ENCODE data around the gene PSMG4.
"Not testable (repeated sequence)": the region's sequence is repeated elsewhere in the genome, so short reads cannot be mapped to it uniquely, and the experiment has no call there.

PSMG4 gene

GRCh38 chr6:3242768-3243167 is 16.0 kb upstream of the PSMG4 start:
- DNase-seq (ENCODE audit: low read depth in 1 of 2, low spot score in 1 of 2), result no peak
- TF ChIP-seq POLR2AphosphoS5 (IDR thresholded peaks at IDR 0.05; ENCODE audit: low read depth), result no peak
- TF ChIP-seq, protein P1, sequence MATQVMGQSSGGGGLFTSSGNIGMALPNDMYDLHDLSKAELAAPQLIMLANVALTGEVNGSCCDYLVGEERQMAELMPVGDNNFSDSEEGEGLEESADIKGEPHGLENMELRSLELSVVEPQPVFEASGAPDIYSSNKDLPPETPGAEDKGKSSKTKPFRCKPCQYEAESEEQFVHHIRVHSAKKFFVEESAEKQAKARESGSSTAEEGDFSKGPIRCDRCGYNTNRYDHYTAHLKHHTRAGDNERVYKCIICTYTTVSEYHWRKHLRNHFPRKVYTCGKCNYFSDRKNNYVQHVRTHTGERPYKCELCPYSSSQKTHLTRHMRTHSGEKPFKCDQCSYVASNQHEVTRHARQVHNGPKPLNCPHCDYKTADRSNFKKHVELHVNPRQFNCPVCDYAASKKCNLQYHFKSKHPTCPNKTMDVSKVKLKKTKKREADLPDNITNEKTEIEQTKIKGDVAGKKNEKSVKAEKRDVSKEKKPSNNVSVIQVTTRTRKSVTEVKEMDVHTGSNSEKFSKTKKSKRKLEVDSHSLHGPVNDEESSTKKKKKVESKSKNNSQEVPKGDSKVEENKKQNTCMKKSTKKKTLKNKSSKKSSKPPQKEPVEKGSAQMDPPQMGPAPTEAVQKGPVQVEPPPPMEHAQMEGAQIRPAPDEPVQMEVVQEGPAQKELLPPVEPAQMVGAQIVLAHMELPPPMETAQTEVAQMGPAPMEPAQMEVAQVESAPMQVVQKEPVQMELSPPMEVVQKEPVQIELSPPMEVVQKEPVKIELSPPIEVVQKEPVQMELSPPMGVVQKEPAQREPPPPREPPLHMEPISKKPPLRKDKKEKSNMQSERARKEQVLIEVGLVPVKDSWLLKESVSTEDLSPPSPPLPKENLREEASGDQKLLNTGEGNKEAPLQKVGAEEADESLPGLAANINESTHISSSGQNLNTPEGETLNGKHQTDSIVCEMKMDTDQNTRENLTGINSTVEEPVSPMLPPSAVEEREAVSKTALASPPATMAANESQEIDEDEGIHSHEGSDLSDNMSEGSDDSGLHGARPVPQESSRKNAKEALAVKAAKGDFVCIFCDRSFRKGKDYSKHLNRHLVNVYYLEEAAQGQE (IDR thresholded peaks at IDR 0.05; ENCODE audit: insufficient replicate concordance, low read depth), result no peak
- no peak for TF ChIP-seq SPI1 (IDR thresholded peaks at IDR 0.05; ENCODE audit: borderline replicate concordance, low read depth)
- no peak for TF ChIP-seq CTCF (IDR thresholded peaks at IDR 0.05; ENCODE audit: insufficient read depth, low read length)
- no peak for TF ChIP-seq GABPA (IDR thresholded peaks at IDR 0.05; ENCODE audit: low read depth)
- Histone ChIP-seq H3K27ac (replicated peaks) (no peak overlapping the region), H3K4me3 (replicated peaks; ENCODE audit: insufficient read depth, low read length) (no peak overlapping the region), H3K27me3 (ENCODE audit: insufficient read depth, poor library complexity, severe bottlenecking) (peaks cover 25% of the 10 kb centered on the region)

GRCh38 chr6:3244003-3244831 is 14.5 kb upstream of the PSMG4 start:
- TF ChIP-seq, protein P1 (IDR thresholded peaks at IDR 0.05; ENCODE audit: insufficient replicate concordance, low read depth), result no peak
- TF ChIP-seq POLR2AphosphoS5 (IDR thresholded peaks at IDR 0.05; ENCODE audit: low read depth), result no peak
- no peak for TF ChIP-seq SPI1 (IDR thresholded peaks at IDR 0.05; ENCODE audit: borderline replicate concordance, low read depth)
- TF ChIP-seq GABPA (IDR thresholded peaks at IDR 0.05; ENCODE audit: low read depth), result no peak
- no peak for TF ChIP-seq CTCF (IDR thresholded peaks at IDR 0.05; ENCODE audit: insufficient read depth, low read length)
- H3K27ac ChIP-seq (replicated peaks), result no peak overlapping the region
- no peak for DNase-seq (ENCODE audit: low read depth in 1 of 2, low spot score in 1 of 2)

GRCh38 chr6:3244832-3245161 is 13.9 kb upstream of the PSMG4 start:
- not testable (repeated sequence) for DNase-seq (ENCODE audit: low read depth in 1 of 2, low spot score in 1 of 2); H3K27ac ChIP-seq (replicated peaks); H3K4me3 ChIP-seq (replicated peaks; ENCODE audit: insufficient read depth, low read length)
- H3K27me3 ChIP-seq (ENCODE audit: insufficient read depth, poor library complexity, severe bottlenecking), result peaks cover 31% of the 10 kb centered on the region

More at GRCh38 chr6:3244003-3244831, 14.5 kb upstream of the PSMG4 start:
- Histone ChIP-seq H3K4me3 (replicated peaks; ENCODE audit: insufficient read depth, low read length) (no peak overlapping the region), H3K27me3 (ENCODE audit: insufficient read depth, poor library complexity, severe bottlenecking) (peaks cover 28% of the 10 kb centered on the region)

GRCh38 chr6:3245216-3245615 is 13.5 kb upstream of the PSMG4 start:
- Histone ChIP-seq H3K27ac (replicated peaks) (no peak overlapping the region), H3K4me3 (replicated peaks; ENCODE audit: insufficient read depth, low read length) (no peak overlapping the region), H3K27me3 (ENCODE audit: insufficient read depth, poor library complexity, severe bottlenecking) (peaks cover 33% of the 10 kb centered on the region)
- TF ChIP-seq SPI1 (IDR thresholded peaks at IDR 0.05; ENCODE audit: borderline replicate concordance, low read depth), result no peak
- TF ChIP-seq, protein P1 (IDR thresholded peaks at IDR 0.05; ENCODE audit: insufficient replicate concordance, low read depth), result no peak
- no peak for TF ChIP-seq CTCF (IDR thresholded peaks at IDR 0.05; ENCODE audit: insufficient read depth, low read length)
- no peak for TF ChIP-seq POLR2AphosphoS5 (IDR thresholded peaks at IDR 0.05; ENCODE audit: low read depth)
- TF ChIP-seq GABPA (IDR thresholded peaks at IDR 0.05; ENCODE audit: low read depth), result no peak
- DNase-seq (ENCODE audit: low read depth in 1 of 2, low spot score in 1 of 2), result no peak

All from HL-60 (cell line).